GM08714 (cell line): ENCODE data around the gene SGPP2.

Source experiments
- H3K4me3 ChIP-seq: fragments of 200-500 bp; sonication (Bioruptor generic); 2 replicates; pipeline ENCODE4 v1.5.1; 2014; ENCODE audit warnings: mild to moderate bottlenecking, low read length, inconsistent platforms
- ZNF274 ChIP-seq: IDR thresholded peaks from 2 replicates; pipeline ENCODE4 v1.6.1; 2012; ENCODE audit warnings: mild to moderate bottlenecking, low read depth, low read length

Gene SGPP2

DNA sequence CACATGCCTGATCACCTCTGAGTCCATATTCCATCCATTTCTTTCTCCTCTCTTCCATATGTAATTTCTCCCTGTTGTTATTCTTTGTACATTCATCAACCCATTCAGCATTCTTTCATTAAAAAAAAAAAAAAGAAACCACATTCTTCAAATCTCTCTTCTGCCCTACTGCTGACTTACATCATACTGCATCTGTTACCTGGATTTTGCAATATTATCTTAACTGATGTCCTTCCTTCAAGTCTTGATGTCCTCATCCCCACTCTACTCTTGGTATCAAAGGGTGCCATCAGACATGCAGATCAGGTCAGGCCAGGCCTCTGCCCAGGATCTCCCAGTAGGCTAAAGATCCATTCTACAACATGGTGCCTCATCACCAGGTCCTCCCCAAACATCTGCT is 90.6 kb downstream of the SGPP2 start:
- no peak overlapping the region for H3K4me3 ChIP-seq
- TF ChIP-seq ZNF274 = no peak

- TF ChIP-seq ZNF274 = no peak
- H3K4me3 ChIP-seq = no peak overlapping the region
Measured at GRCh38 chr2:222518570-222519381, 94.4 kb downstream of the SGPP2 start.

DNA sequence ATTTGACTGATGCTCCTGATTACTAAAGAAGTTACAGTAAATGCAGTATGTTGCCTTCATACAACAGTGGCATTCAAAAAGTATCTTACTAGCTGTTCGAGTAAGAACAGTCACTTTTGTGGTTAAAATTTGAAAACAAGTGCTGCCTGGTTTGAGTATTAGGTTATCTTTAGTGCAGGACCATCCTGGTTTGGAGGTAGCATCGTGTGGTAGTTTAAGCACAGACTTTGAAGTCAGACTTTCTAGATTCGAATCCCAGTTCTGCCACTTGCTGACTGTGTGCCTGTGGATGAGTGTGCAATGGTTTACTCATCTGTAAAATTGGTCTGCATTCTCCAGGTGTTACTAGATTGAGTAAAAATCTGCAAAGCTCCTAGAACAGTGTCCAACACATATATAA is 96.8 kb downstream of the SGPP2 start:
- TF ChIP-seq ZNF274 = no peak
- no peak overlapping the region for H3K4me3 ChIP-seq

- no peak overlapping the region for H3K4me3 ChIP-seq
- TF ChIP-seq ZNF274 = no peak
Measured at GRCh38 chr2:222522082-222522481, 97.7 kb downstream of the SGPP2 start.

- no peak for TF ChIP-seq ZNF274
- H3K4me3 ChIP-seq = no peak overlapping the region
Measured at GRCh38 chr2:222523783-222524544, 99.6 kb downstream of the SGPP2 start.

DNA sequence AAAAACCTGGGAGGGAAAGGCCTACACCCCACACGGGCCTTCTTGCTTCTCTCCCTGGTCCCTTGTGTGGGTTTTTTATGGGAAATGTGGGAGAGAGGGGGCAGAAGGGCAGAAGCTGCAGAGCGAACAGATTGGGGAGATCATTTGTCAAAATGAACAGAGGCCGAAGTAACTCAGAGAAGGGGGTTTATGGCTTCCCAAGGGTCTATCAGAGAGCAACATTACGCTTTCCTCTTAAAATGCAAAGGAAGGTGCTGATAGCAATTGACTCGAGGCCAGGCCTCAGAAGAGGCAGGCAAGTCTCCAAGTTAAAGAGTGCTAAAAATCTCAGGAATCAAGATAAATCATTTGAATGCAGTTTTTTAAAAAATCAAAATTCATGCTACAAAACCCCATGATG is 101.5 kb downstream of the SGPP2 start:
- H3K4me3 ChIP-seq = no peak overlapping the region
- TF ChIP-seq ZNF274 = no peak

DNA sequence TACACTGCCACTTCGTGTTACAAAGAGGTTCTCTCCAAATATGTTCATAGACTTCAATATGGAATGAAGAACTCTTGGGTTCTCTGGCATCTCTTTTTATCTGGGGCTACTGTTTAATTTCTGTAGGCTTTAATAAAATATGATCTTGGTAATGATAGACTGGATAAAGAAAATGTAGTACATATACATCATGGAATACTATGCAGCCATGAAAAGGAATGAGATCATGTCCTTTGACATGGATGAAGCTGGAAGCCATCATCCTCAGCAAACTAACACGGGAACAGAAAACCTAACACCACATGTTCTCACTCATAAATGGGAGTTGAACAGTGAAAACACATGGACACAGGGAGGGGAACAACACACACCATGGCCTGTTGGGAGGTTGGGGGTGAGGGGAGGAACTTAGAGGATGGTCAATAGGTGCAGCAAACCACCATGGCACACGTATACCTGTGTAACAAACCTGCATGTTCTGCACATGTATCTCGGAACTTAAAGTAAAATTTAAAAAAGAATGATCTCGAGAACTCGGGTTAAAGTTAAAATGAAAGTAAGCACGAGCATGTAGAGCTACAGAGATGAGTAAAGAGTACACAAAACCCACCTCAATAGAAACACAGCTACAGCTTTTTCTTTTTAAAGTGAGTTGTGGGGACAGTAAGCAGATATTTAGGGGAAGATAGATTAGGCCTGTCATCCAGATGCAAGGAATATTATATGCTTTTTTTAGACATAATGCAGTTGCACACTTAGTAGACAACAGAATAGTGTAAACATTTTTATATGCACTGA is 102.3 kb downstream of the SGPP2 start:
- TF ChIP-seq ZNF274 = no peak
- no peak overlapping the region for H3K4me3 ChIP-seq

DNA sequence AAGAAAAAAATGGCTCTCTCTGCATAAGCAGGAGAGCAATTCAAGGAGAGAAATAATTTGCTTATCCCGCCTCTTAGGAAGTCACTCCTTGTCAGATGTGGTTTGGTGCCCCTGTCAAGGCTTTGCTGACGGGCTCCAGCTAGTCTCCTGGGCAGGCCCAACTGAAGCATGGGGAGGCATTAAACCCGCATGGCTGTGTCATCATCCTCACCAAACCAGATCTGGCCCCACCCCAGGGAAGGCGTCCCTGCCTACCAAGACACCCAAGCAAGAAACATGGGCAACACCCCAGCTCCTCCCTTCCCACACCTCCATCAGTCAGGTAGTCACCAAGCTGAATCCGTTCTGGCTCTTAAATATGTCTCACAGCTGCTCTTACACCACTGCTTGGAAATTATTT is 108.0 kb downstream of the SGPP2 start:
- TF ChIP-seq ZNF274 = no peak

DNA sequence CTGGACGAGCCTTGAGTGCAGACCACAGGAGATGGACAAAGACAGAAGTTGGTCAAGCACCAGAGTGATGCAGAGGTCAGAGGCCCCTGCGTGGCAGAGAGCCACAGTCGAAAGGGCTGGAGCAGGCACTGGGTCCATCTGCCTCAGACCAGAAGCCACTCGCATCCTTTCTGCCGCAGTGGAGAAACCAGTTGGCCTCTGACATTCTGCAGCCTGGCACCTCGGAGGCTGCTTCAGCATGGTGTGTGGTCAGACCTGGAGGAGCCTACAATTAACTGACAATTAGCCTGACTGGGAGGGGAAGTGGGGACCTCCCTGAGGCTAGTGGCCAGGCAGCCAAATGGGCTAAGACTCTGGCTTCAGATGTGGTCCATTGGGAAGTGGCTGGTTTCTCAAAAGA is 111.1 kb downstream of the SGPP2 start:
- TF ChIP-seq ZNF274 = no peak
- no peak overlapping the region for H3K4me3 ChIP-seq

More for the DNA sequence above, 108.0 kb downstream of the SGPP2 start:
- H3K4me3 ChIP-seq = no peak overlapping the region

DNA sequence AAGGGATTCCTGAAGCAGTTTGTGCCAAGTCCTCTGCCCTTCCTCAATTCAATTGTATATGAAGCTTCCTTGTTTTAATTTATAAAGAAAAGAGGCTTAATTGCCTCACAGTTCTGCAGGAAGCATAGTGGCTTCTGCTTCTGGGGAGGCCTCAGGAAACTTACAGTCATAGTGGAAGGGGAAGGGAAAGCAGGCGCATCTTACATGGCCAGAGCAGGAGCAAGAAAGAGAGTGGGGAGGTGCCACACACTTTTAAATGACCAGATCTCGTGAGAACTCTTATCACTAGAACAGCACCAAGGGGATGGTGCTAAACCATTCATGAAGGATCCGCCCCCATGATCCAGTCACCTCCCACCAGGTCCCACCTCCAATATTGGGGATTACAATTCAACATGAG is 114.2 kb downstream of the SGPP2 start:
- H3K4me3 ChIP-seq = no peak overlapping the region
- no peak for TF ChIP-seq ZNF274

DNA sequence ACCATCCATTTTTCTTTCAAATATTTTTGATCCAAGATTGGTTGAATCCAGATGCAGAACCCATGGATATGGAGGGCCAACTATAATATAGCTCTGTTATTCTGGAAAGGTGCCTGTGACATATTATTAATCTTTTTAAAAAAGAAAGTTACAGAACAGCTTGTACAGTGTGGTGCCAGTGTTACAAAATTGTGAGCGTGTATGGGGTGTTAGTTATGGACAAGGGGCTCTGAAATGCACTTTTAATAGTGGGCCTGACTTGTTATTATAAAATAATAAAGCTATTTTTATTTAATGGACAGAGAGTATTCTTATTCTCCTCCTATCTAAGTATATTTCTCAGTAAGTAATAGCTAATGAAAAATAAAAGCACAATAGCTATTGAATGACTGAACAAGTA is 120.3 kb downstream of the SGPP2 start:
- no peak for TF ChIP-seq ZNF274

DNA sequence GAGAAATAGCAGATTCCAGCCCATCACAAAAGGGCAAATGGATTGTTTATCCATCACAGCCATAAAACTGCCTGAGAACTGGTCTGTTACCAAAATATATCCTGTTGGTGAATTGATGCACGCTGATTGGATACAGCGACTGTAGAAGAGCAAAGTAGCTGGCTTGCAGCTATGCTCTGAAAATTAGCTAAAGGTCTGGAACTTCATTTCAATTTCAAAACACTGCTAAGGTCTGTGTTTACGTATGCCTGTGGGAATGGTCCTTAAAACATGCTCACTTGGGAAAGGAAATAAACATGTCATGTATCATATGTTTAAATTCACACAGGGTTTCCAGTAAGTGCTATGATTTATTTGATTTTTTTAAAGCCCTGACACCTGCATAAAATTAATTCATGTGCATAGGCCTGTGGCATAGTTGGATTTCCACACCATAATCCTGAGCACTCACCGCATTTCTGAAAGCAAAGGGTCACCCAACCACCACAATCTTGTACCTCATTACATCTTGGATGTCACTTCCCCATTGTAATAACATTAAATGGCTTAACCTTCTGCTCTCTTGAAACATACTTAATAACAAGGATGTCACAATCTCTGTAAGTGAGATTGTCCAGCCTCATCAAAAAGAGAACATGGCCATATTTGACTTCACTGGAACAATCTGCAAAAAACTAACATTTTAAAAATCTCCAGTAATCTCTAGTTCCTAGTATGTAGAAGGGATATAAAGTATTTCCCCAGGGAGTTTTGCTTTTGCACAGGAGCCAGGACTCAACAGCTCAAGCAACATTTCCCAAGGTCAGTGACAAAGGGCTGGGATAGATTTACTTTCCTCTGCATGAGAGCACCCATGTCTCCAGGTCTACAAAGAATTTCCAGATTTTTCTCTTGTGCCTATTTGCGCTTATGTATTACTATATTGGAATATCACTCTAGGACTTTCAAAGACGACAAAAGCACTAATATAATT is 121.8 kb downstream of the SGPP2 start:
- H3K4me3 ChIP-seq = no peak overlapping the region
- no peak for TF ChIP-seq ZNF274

More for the DNA sequence above, 120.3 kb downstream of the SGPP2 start:
- no peak overlapping the region for H3K4me3 ChIP-seq

GRCh38 chr2:222547083-222547482 is 122.7 kb downstream of the SGPP2 start:
- TF ChIP-seq ZNF274 = no peak
- no peak overlapping the region for H3K4me3 ChIP-seq
